ENCODE measurements around the gene RAB3IP.

GRCh38 chr12:69714542-69714941 lies 24.1 kb upstream of the RAB3IP start:
- TF ChIP-seq, protein P1, sequence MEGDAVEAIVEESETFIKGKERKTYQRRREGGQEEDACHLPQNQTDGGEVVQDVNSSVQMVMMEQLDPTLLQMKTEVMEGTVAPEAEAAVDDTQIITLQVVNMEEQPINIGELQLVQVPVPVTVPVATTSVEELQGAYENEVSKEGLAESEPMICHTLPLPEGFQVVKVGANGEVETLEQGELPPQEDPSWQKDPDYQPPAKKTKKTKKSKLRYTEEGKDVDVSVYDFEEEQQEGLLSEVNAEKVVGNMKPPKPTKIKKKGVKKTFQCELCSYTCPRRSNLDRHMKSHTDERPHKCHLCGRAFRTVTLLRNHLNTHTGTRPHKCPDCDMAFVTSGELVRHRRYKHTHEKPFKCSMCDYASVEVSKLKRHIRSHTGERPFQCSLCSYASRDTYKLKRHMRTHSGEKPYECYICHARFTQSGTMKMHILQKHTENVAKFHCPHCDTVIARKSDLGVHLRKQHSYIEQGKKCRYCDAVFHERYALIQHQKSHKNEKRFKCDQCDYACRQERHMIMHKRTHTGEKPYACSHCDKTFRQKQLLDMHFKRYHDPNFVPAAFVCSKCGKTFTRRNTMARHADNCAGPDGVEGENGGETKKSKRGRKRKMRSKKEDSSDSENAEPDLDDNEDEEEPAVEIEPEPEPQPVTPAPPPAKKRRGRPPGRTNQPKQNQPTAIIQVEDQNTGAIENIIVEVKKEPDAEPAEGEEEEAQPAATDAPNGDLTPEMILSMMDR (IDR thresholded peaks at IDR 0.05; ENCODE audit: low read length), result no peak
- TF ChIP-seq EZH2 (optimal IDR thresholded peaks at IDR 0.05; ENCODE audit: low read depth, low read length) (no peak), EZH2phosphoT487 (IDR thresholded peaks at IDR 0.05; ENCODE audit: low read length) (no peak)

Data from MM.1S (cell line).